SK-MEL-5 (cell line): ENCODE measurements around the gene SCN10A. TPM values are rescaled to one million over a fixed set of nuclear protein-coding genes. Genes with fewer than 3 reads are reported as not detected.
A peak's percentile ranks its signal among the peaks of the same experiment; 100 is the strongest.

Experiments
- DNase-seq: peaks from one replicate; pipeline ENCODE4 v3.0.0-alpha.2; 2016; ENCODE audit warnings: low read depth, low spot score
- in situ Hi-C: cut with HindIII; loops from 2 replicates; pipeline ENCODE4 v1.10.0; 2016; ENCODE audit warnings: low sequenced_read_pairs, high pct_unique_total_duplicates, low pct_unique_long_range_greater_than_20kb
- total RNA-seq: library from RNA; depleted of rRNA; stranded (reverse); fragments of >200 nt; shearing (Covaris generic); gene quantifications from 2 replicates; pipeline ENCODE4 v1.2.3, GENCODE V29; 2014

SCN10A gene
- total RNA-seq, 1 experiment from 2014 or later: not detected

DNA sequence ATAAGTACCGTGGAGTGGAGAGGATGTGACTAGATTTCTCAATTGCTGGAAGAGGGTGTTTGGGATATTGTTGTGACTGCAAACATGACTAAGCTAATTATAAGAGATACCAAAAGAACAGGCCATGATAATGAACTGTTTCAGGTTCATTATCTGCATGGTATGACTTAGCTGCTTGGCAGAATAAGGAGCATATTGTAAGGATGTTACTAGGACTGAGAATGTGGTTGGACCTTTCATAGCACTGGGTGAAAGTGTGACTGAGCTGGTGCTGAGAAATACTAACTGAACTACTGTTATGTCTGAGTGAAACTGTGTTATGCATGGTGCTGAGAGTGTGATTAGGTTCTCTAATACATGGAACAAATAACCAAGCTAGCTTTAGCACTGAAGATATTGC, 11.0 kb downstream of the SCN10A start:
- in situ Hi-C loops: no loop called here
- no peak for DNase-seq

DNA sequence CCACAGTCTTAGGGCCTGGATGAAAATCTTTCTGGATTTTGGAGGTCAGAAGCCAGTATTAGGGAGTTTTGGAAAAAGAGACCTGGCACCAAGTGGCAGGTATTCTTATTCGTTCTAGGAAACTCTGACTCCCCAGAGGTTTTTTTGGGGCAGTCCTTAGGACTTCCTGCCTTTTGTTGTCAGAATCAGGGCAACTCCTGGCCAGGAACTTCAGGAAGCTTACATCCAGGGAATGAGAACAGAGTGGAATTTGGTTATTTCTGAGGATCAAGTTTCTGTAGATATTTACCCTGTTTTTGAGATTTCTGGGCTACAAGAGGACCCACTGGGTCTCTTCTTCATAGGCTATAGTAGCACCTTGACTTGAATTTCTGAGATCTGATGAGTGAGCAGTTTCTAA, 15.5 kb downstream of the SCN10A start:
- in situ Hi-C loops: no loop called here

GRCh38 chr3:38793721-38794120, 22.3 kb downstream of the SCN10A start:
- in situ Hi-C loops: no loop called here
- DNase-seq: no peak

More for the DNA sequence above, 15.5 kb downstream of the SCN10A start:
- DNase-seq: no peak

GRCh38 chr3:38792983-38793382, 23.0 kb downstream of the SCN10A start:
- in situ Hi-C loops: no loop called here
- DNase-seq: no peak

DNA sequence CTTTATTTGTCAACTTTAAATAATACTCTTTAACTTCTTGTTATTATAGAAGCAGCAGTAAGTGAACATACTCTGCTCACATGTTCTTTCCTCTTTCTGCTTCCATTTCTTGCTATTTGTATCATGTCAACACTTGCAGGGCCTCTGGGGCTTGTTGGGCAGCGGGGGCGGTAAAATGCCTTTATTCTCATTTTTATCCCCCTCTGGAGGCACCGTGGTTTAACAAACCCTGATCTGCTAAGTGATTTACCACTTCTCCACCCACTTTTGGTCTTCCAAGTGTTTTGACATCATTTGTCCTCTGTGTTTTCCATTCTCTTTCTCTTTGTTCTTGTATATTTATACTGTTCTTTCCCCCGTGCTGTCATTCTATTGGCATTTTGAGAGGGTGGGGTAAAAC, 33.9 kb downstream of the SCN10A start:
- in situ Hi-C loops: no loop called here
- DNase-seq: no peak

- DNase-seq: no peak
- in situ Hi-C loops: no loop called here
These were observed 42.5 kb downstream of the SCN10A start for GRCh38 chr3:38773528-38773927.

DNA sequence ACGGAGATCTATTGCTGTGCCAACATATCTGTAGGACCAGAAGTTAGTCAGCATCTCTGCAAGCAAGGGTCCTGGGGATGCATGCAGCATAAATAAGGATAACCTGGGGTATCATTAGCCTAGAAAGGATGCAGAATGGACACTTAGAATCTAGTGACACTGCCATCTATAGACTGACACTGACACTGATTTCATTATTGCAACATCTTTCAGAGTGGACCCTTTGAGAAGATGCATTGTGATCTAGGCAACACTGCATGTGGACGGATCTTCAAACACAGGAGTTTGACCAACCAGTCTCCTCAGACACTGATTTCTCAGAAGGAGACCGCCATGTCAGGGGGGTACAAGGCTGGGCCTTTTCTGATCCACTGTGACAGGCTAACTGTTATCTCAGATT, 52.4 kb downstream of the SCN10A start:
- DNase-seq: no peak

GRCh38 chr3:38758557-38758956, 57.5 kb downstream of the SCN10A start:
- in situ Hi-C loops: no loop called here

More for the DNA sequence above, 52.4 kb downstream of the SCN10A start:
- in situ Hi-C loops: no loop called here

DNA sequence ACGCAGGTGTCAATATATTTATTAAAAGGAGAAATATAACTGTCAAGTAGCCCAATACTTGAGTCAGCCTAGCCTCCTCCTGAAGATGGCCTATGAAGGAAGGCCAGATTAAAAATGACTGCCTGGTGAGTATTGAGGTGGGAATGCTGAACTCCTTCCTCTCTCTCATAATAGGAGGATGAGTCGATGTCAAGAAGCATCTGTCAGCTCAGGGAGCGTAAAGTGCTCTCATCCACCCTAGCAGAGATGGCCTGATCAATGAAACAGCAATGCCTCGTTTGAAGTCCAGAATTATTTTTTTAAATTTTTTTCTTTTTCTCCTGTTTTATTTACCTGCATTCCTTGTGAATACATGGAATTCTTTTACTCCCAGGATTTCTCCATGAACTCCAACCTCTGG, 58.3 kb downstream of the SCN10A start:
- DNase-seq: no peak
- in situ Hi-C loops: no loop called here

More at GRCh38 chr3:38758557-38758956, 57.5 kb downstream of the SCN10A start:
- DNase-seq: no peak

- in situ Hi-C loops: no loop called here
- DNase-seq: no peak
These were observed 59.1 kb downstream of the SCN10A start for GRCh38 chr3:38756892-38757291.

GRCh38 chr3:38755130-38755529, 60.9 kb downstream of the SCN10A start:
- in situ Hi-C loops: no loop called here
- DNase-seq: no peak

DNA sequence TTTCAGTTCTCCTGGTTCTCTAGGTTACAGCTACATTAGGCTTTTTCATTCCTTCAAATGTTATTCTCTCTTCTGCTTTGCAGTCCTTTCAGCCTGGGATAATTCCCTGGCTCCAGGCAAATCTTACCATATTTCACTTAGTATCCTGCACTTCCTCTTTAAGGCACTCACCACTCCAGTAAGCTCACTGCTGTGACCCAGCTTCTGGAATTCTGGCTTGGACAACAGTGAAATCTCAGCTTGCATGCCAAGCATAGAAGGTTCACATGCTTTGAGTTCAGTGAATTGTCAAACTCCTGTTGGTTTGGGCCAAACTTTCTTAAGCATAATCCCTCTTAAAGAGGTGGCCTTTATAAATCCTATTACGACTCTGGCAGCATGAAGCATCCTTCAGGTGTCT, 69.4 kb downstream of the SCN10A start:
- in situ Hi-C loops: no loop called here
- no peak for DNase-seq

- in situ Hi-C loops: no loop called here
- DNase-seq: no peak
These were observed 73.0 kb downstream of the SCN10A start for GRCh38 chr3:38743043-38743442.

DNA sequence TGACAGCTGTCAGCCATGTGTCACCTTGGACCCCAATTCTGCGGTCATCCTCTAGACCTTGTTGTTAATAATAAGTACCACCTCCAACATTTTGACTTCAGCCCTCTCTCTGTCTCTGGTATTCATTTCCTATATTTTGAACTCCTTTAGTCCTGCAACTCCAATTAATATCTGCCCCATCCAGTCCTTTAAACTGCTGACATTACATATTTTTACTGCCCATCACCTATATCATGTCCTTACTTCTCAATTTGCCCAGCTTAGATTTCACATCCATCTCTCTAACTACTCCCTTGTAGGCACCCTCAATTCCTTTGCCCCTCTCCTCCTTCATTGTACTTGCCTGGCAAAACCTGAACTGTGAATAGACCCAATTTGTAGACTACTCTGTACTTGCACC, 73.5 kb downstream of the SCN10A start:
- DNase-seq: no peak
- in situ Hi-C loops: no loop called here

- no peak for DNase-seq
- in situ Hi-C loops: no loop called here
These were observed 75.5 kb downstream of the SCN10A start for GRCh38 chr3:38740537-38740936.

GRCh38 chr3:38739931-38740330, 76.1 kb downstream of the SCN10A start:
- in situ Hi-C loops: no loop called here
- DNase-seq: no peak

DNA sequence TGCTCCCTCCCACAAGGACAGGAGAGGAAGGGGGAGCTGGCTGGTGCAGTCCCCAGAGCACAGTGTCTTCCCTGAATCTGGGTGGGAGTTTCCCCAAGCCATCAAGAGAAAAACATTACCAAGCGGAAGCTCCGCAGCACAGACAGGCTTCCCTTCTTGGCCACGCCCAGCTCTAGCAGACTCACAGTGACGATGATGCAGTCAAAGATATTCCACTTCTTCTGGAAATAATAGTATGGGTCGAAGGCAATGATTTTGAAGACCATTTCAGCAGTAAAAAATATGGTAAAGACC, 76.7 kb downstream of the SCN10A start:
- in situ Hi-C loops: no loop called here
- no peak for DNase-seq

- in situ Hi-C loops: no loop called here
- DNase-seq: peak; percentile 77
These were observed 77.2 kb downstream of the SCN10A start for GRCh38 chr3:38738630-38739395.

GRCh38 chr3:38731522-38731921, 84.5 kb downstream of the SCN10A start:
- no peak for DNase-seq
- in situ Hi-C loops: no loop called here

GRCh38 chr3:38730281-38730680, 85.7 kb downstream of the SCN10A start:
- DNase-seq: no peak
- in situ Hi-C loops: no loop called here
